ENCODE measurements around the gene KPNA2. TPM values are rescaled to one million over a fixed set of nuclear protein-coding genes. Genes with fewer than 3 reads are reported as not detected.

The KPNA2 gene
- total RNA-seq, 1 donor from 2014 or later = 218 TPM

DNA sequence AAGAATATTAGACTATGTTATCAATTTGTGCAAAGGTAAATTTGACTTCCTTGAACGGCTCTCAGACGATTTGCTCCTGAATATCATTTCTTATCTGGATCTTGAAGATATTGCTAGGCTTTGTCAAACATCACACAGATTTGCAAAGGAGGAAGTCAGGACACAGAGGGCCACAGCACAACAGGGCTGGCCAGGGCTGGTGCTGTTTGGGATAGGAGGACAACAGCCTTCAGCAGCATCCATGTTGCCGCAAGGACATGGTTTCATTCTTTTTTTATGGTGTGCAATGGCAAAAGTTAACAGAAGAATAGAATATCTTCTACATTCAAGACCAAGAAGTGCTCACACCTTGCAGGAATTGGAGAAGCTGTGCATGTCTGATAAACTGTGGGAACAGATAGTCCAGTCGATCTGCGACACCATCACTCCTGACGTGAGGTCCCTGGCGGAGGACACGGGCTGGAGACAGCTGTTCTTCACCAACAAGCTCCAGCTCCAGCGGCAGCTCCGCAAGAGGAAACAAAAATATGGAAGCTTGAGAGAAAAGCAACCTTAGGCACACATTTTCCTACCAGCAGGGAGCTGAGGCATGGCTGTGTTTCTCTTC is 59.8 kb downstream of the KPNA2 start:
- intact Hi-C loops (cut with micrococcal nuclease) = no loop called here

DNA sequence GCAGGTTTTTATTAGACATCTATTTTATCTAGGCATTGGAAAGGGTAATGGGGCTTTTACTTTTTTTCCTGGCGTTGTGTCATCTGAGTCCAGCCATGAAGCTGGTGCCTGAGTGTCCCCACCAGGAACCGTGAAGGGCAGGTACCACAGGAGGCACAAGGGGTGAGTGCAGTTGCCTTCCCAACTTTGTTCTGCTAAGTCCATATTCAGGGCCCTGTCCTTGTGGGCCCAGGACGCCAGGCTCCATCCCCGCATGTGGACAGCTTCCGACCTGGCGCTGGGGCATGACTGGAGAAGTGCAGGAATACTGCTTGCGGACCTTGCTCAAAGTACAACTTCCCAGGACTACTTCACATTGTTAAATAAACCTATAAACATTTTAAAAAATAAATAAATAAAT is 60.6 kb downstream of the KPNA2 start:
- intact Hi-C loops (cut with micrococcal nuclease) = no loop called here

Other genes starting within 250 kb of the KPNA2 start
- 102 and 105 TPM in 2 replicates for gene BPTF, start 210.2 kb upstream of the KPNA2 start, total RNA-seq
- gene C17orf58, start 39.3 kb upstream of the KPNA2 start, total RNA-seq = 7.2 TPM in 2 replicates
- gene AMZ2, start 212.3 kb downstream of the KPNA2 start, total RNA-seq = 79.7 and 87.5 TPM in 2 replicates